Sigmoid colon (tissue), 7 donors: Measurements from ENCODE around the gene SPSB1. TPM values are rescaled to one million over a fixed set of nuclear protein-coding genes. Genes with fewer than 3 reads are reported as not detected.

Source experiments
- DNase-seq: peaks from one replicate; pipeline ENCODE4 v3.0.0-alpha.2; 2019
- H3K27ac ChIP-seq, 4 donors: fragments of 200-600 bp; sonication (generic); one replicate each; pipeline ENCODE4 v1.5.1; 2016 to 2019; ENCODE audit warnings: mild to moderate bottlenecking in 1 of 4
- H3K27me3 ChIP-seq, 3 donors: fragments of 200-600 bp; sonication (generic); one replicate each; pipeline ENCODE4 v1.5.1; 2019; ENCODE audit warnings: mild to moderate bottlenecking in 1 of 3
- H3K36me3 ChIP-seq, 4 donors: fragments of 200-600 bp; sonication (generic); one replicate each; pipeline ENCODE4 v1.5.1; 2016 to 2019
- H3K4me1 ChIP-seq, 4 donors: fragments of 200-600 bp; sonication (generic); one replicate each; pipeline ENCODE4 v1.5.1; 2017 to 2019
- H3K4me3 ChIP-seq, 4 donors: fragments of 200-600 bp; sonication (generic); one replicate each; pipeline ENCODE4 v1.5.1; 2017 to 2019; ENCODE audit warnings: mild to moderate bottlenecking in 2 of 4, moderate library complexity in 1 of 4
- H3K9me3 ChIP-seq, 4 donors: fragments of 200-600 bp in 3 of 4; sonication (generic) in 3 of 4; one replicate each; pipeline versions ENCODE4 v1.5.1 to v1.6.1; 2013 to 2019
- CTCF ChIP-seq, 4 experiments: fragments of 450-650 bp in 3 of 4; fragments of 200-600 bp in 1 of 4; IDR thresholded peaks; one replicate each; pipeline ENCODE4 v1.5.1; 2016 to 2019; ENCODE audit warnings: antibody characterized with exemption in 4 of 4, mild to moderate bottlenecking in 3 of 4, moderate library complexity in 2 of 4
- EP300 ChIP-seq, 4 donors: sonication (generic); formaldehyde crosslinking; IDR thresholded peaks; one replicate each; pipeline ENCODE4 v1.6.1; 2017; ENCODE audit warnings: antibody characterized with exemption in 4 of 4
- POLR2A ChIP-seq, 2 donors: fragments of 450-650 bp; IDR thresholded peaks; one replicate each; pipeline ENCODE4 v1.6.1; 2016; ENCODE audit warnings: antibody characterized with exemption in 2 of 2, mild to moderate bottlenecking in 2 of 2, moderate library complexity in 2 of 2
- POLR2AphosphoS5 ChIP-seq, 4 donors: sonication (generic); formaldehyde crosslinking; IDR thresholded peaks; one replicate each; pipeline ENCODE4 v1.6.1; 2017; ENCODE audit warnings: antibody characterized with exemption in 4 of 4
- WGBS, 2 donors: extraction: QIAGEN DNeasy Blood & Tissue Kit; methylation state at CpG; one replicate each; pipeline ENCODE4 v1.1.7; 2013; 5-methylcytosine and 5-hydroxymethylcytosine counted together
- intact Hi-C: fragments of 100-400 bp; cut with DNase I; formaldehyde crosslinking; loops from one replicate; pipeline ENCODE4 v1.15.1; 2023
- polyA plus RNA-seq, 3 donors: library from polyadenylated mRNA; stranded (reverse); fragments of 200-250 nt; gene quantifications; one replicate each; pipeline ENCODE4 v1.2.3, GENCODE V29; 2013
- total RNA-seq, 4 donors: library from RNA; depleted of rRNA; stranded (reverse); fragments of >200 nt; gene quantifications; one replicate each; pipeline ENCODE4 v1.1.0, GENCODE V29; 2016
- donor health status: healthy with polysubstance abuse.
- donor health status: Bipolar disorder and iron deficiency.
- donor health status: healthy.

The SPSB1 gene
- total and polyA plus RNA-seq, 7 donors, result 17.4 to 34.3 (median 26.4) TPM

DNA sequence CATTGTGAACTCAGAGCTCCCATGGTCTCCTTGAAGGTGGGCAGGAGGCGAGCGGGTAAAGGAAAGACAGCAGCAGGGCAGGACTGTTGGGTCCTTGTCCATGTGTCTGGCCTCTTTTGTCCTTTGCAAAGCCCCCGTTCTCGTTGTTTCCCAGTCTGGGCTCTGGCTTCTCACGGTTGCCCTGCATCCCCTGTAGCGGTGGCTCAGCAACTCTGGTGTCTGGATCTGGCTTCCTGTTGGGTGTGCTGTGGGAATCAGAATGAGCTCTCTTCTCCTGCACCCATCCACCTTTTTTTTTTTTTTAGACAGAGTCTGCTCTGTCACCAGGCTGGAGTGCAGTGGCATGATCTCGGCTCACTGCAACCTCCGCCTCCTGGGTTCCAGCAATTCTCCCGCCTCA is 47.0 kb upstream of the SPSB1 start:
- no peak for TF ChIP-seq POLR2AphosphoS5 (IDR thresholded peaks at IDR 0.05)
- TF ChIP-seq POLR2A (IDR thresholded peaks at IDR 0.05), result no peak
- no peak for TF ChIP-seq EP300 (IDR thresholded peaks at IDR 0.05)
- no peak for TF ChIP-seq CTCF (IDR thresholded peaks at IDR 0.05)
- DNase-seq, result no peak
- peaks cover 4 to 30% (median 22%) of the 10 kb centered on the region in 4 donors for H3K36me3 ChIP-seq
- WGBS, 2 donors, result 95 to 96% methylated on average over 9 of the region's 9 CpGs
- H3K27ac ChIP-seq, result no peak overlapping the region
- peaks cover 0 to 66% (median 48%) of the 10 kb centered on the region in 4 donors for H3K4me1 ChIP-seq
- no peaks in the 10 kb centered on the region for H3K9me3 ChIP-seq
- intact Hi-C loops, result no loop called here
- no peaks in the 10 kb centered on the region for H3K27me3 ChIP-seq
- no peak overlapping the region for H3K4me3 ChIP-seq

GRCh38 chr1:9246215-9246614 is 46.5 kb upstream of the SPSB1 start:
- Histone ChIP-seq H3K27ac (no peak overlapping the region), H3K4me3 (no peak overlapping the region), H3K9me3 (no peaks in the 10 kb centered on the region), H3K36me3 (peaks cover 4 to 30% (median 22%) of the 10 kb centered on the region in 4 donors), H3K4me1 (peaks cover 0 to 66% (median 48%) of the 10 kb centered on the region in 4 donors), H3K27me3 (no peaks in the 10 kb centered on the region)
- TF ChIP-seq EP300 (IDR thresholded peaks at IDR 0.05), result no peak
- no peak for TF ChIP-seq POLR2A (IDR thresholded peaks at IDR 0.05)
- TF ChIP-seq CTCF (IDR thresholded peaks at IDR 0.05), result no peak
- TF ChIP-seq POLR2AphosphoS5 (IDR thresholded peaks at IDR 0.05), result no peak
- 96 to 97% methylated on average over 5 of the region's 5 CpGs for WGBS, 2 donors
- no peak for DNase-seq
- intact Hi-C loops, result no loop called here

DNA sequence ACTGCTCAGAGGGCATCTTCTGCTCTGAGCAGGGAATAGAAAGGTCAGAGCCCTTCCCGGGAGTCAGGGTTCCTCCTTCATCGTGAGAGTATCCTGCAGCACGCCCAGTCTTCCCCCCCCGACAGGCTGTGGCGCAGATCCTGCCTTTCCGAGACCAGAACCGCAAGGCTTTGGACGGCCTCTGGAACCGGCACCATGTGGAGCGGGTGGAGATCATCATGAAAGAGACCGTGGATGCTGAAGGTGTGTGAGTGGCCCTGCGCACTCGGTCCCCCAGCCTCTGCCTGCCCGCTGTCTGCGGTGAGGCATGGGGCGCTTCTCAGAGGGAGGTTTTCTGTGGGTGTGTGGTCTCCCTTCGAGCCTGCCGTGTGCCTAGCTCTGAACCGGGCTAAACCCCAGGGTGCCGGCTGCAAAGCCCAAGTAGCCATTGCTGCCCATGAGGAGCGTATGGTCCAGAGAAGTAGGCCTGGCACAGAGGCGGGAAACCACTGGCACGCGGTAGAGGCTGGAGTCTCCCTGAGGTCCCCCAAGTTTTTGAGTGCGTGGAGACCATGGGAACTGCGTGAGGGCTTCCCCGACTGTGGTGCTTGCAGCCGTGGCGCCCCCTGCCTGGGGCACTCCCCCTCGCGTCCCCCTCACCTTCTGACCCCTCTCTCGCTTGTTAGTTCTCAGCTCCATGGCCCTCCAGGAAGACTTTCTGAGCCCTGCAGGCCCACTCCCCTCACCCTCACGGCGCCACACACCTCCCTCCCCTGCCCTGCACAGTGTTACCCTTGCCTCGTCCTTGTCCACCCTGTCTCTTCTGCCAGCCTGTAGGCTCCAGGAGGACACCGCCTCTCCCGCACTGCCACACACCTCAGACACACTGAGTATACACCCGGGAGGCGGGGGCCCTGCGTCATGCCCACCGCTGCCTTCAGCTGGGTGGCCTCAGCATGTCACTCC is 45.6 kb upstream of the SPSB1 start:
- 94% methylated on average over 41 of the region's 41 CpGs for WGBS, 2 donors
- no peaks in the 10 kb centered on the region for H3K27me3 ChIP-seq
- H3K9me3 ChIP-seq, result no peaks in the 10 kb centered on the region
- no peak overlapping the region for H3K27ac ChIP-seq
- no peak overlapping the region for H3K4me3 ChIP-seq
- TF ChIP-seq CTCF (IDR thresholded peaks at IDR 0.05), result no peak
- TF ChIP-seq EP300 (IDR thresholded peaks at IDR 0.05), result no peak
- TF ChIP-seq POLR2A (IDR thresholded peaks at IDR 0.05), result no peak
- no peak for TF ChIP-seq POLR2AphosphoS5 (IDR thresholded peaks at IDR 0.05)
- H3K36me3 ChIP-seq, result peaks cover 4 to 30% (median 22%) of the 10 kb centered on the region in 4 donors
- peaks cover 0 to 66% (median 54%) of the 10 kb centered on the region in 4 donors for H3K4me1 ChIP-seq
- DNase-seq, result no peak
- intact Hi-C loops, result no loop called here

GRCh38 chr1:9247894-9248293 is 44.8 kb upstream of the SPSB1 start:
- H3K36me3 ChIP-seq, result peaks cover 4 to 30% (median 22%) of the 10 kb centered on the region in 4 donors
- TF ChIP-seq EP300 (IDR thresholded peaks at IDR 0.05), result no peak
- no peak for TF ChIP-seq POLR2AphosphoS5 (IDR thresholded peaks at IDR 0.05)
- no peak for TF ChIP-seq POLR2A (IDR thresholded peaks at IDR 0.05)
- TF ChIP-seq CTCF (IDR thresholded peaks at IDR 0.05), result no peak
- H3K4me1 ChIP-seq, result peaks cover 0 to 66% (median 52%) of the 10 kb centered on the region in 4 donors
- 92 to 96% methylated on average over 18 of the region's 18 CpGs for WGBS, 2 donors
- no peaks in the 10 kb centered on the region for H3K9me3 ChIP-seq
- no peaks in the 10 kb centered on the region for H3K27me3 ChIP-seq
- no peak overlapping the region for H3K4me3 ChIP-seq
- no peak overlapping the region for H3K27ac ChIP-seq
- intact Hi-C loops, result no loop called here
- DNase-seq, result no peak
